Progenitor cell of endocrine pancreas (in vitro differentiated cells): ENCODE results near the gene ATP2C1. TPM values are rescaled to one million over a fixed set of nuclear protein-coding genes. Genes with fewer than 3 reads are reported as not detected.

Experiments
- DNase-seq: peaks from one replicate; pipeline ENCODE4 v3.0.0; 2021; ENCODE audit warnings: low spot score; ENCODE audit not compliant: unreplicated experiment
- H3K27ac Mint-ChIP-seq: 2 replicates; pipeline ENCODE4 v1.8.0; 2021; ENCODE audit warnings: mild to moderate bottlenecking, moderate library complexity, mixed read lengths
- H3K27me3 Mint-ChIP-seq: 2 replicates; pipeline ENCODE4 v1.8.0; 2021; ENCODE audit warnings: mixed read lengths
- H3K36me3 Mint-ChIP-seq: 2 replicates; pipeline ENCODE4 v1.8.0; 2022; ENCODE audit warnings: mixed read lengths; ENCODE audit not compliant: insufficient read depth
- H3K4me1 Mint-ChIP-seq: 2 replicates; pipeline ENCODE4 v1.8.0; 2021; ENCODE audit warnings: low read depth, mixed read lengths
- H3K4me3 Mint-ChIP-seq: 2 replicates; pipeline ENCODE4 v1.8.0; 2021; ENCODE audit warnings: low read depth, mild to moderate bottlenecking, moderate library complexity, mixed read lengths
- H3K9me3 Mint-ChIP-seq: 2 replicates; pipeline ENCODE4 v1.8.0; 2021; ENCODE audit warnings: low read depth, mixed read lengths
- total RNA-seq: library from RNA; stranded (reverse); gene quantifications from 2 replicates; pipeline ENCODE4 v1.2.1, GENCODE V29; 2021
- TF ChIP-seq, protein P1 (sequence below): fragments of 200-600 bp; sonication (generic); IDR thresholded peaks from one replicate; pipeline ENCODE4 v1.5.0; 2021; ENCODE audit warnings: antibody characterized with exemption, mild to moderate bottlenecking; ENCODE audit not compliant: unreplicated experiment

ATP2C1 gene
- total RNA-seq, 1 donor from 2014 or later, result 83.5 TPM

DNA sequence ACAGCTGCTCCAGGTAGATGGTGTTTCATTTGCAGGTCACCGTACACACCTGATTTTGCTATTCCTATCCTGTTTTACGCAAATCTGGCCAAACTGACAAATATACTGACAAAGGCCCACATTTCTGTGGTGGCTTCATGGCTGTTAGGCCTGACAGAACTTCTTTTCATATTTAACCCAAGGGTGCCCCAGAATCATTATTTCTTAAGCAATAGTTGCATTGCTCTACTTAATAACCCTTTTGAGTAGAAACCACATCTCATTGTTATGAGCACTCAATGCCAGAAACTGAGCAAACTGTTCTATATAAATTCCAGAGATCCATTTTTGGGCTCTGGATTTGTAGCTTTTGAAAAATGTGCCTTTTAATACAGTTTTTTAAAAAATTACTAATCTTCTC is 113.4 kb downstream of the ATP2C1 start:
- TF ChIP-seq, protein P1, sequence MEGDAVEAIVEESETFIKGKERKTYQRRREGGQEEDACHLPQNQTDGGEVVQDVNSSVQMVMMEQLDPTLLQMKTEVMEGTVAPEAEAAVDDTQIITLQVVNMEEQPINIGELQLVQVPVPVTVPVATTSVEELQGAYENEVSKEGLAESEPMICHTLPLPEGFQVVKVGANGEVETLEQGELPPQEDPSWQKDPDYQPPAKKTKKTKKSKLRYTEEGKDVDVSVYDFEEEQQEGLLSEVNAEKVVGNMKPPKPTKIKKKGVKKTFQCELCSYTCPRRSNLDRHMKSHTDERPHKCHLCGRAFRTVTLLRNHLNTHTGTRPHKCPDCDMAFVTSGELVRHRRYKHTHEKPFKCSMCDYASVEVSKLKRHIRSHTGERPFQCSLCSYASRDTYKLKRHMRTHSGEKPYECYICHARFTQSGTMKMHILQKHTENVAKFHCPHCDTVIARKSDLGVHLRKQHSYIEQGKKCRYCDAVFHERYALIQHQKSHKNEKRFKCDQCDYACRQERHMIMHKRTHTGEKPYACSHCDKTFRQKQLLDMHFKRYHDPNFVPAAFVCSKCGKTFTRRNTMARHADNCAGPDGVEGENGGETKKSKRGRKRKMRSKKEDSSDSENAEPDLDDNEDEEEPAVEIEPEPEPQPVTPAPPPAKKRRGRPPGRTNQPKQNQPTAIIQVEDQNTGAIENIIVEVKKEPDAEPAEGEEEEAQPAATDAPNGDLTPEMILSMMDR, result no peak
- DNase-seq, result no peak
- H3K36me3 Mint-ChIP-seq, result peaks cover 9% of the 10 kb centered on the region
- no peaks in the 10 kb centered on the region for H3K27me3 Mint-ChIP-seq
- no peak overlapping the region for H3K27ac Mint-ChIP-seq
- no peaks in the 10 kb centered on the region for H3K9me3 Mint-ChIP-seq
- no peak overlapping the region for H3K4me3 Mint-ChIP-seq
- H3K4me1 Mint-ChIP-seq, result no peaks in the 10 kb centered on the region

DNA sequence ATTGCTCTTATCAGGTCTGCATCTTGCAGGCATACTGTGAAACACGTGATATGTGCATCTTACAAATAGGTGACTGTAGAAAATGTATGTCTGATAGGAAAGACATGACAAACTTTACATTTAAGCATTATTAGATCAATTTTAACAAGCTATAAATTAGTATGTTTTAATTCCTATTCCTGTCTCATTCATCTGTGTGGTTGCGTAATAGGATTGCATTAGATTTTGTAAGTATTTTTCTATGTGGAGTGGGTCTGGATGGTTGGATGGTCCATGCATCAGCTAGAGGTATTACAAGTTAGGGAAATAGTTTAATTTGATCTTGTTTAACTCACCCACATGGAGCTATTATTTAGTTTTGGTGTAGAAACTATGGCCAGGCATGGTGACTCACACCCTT is 113.9 kb downstream of the ATP2C1 start:
- Mint-ChIP-seq H3K4me3 (no peak overlapping the region), H3K4me1 (no peaks in the 10 kb centered on the region), H3K36me3 (peaks cover 8% of the 10 kb centered on the region), H3K9me3 (no peaks in the 10 kb centered on the region), H3K27me3 (no peaks in the 10 kb centered on the region), H3K27ac (no peak overlapping the region)
- DNase-seq, result no peak
- TF ChIP-seq, protein P1, result no peak

DNA sequence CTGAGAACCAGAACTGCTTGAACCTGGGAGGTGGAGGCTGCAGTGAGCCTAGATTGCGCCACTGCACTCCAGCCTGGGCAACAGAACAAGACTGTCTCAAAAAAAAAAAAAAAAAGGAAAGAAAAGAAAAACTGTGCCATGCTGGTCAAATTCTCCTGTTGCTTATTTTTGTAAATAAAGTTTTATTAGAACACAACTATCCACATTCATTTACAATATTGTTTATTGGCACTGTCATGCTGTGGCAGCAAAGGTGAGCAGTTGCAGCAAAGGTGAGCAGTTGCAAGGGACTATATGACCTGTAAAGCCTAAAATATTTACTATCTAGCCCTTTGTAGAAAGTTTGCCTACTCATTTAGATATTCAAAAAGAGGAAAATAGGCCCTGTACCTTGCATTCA is 114.4 kb downstream of the ATP2C1 start:
- no peaks in the 10 kb centered on the region for H3K27me3 Mint-ChIP-seq
- H3K9me3 Mint-ChIP-seq, result no peaks in the 10 kb centered on the region
- TF ChIP-seq, protein P1, result no peak
- DNase-seq, result no peak
- no peaks in the 10 kb centered on the region for H3K4me1 Mint-ChIP-seq
- no peak overlapping the region for H3K4me3 Mint-ChIP-seq
- H3K27ac Mint-ChIP-seq, result no peak overlapping the region
- H3K36me3 Mint-ChIP-seq, result peaks cover 9% of the 10 kb centered on the region

DNA sequence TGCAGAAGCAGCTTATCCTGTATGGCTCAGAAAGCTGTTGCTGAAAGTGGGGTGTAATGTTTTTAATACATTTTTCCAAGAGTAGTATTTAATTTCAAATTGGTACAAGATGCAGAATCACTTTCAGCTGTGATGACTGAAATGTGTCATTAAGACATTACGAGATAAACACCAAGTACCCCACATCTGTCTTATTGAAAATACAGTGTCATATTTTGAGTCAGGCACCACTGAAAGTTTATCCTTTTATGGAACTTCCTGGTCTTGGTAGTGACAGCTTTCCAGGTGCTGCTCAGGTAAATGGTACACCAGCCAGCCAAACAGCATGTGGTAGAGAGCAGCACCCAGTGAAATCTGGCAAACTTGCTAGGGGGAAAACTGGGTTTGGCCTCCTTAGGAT is 115.8 kb downstream of the ATP2C1 start:
- Mint-ChIP-seq H3K27ac (no peak overlapping the region), H3K4me1 (no peaks in the 10 kb centered on the region), H3K36me3 (peaks cover 10% of the 10 kb centered on the region), H3K4me3 (no peak overlapping the region), H3K9me3 (no peaks in the 10 kb centered on the region), H3K27me3 (no peaks in the 10 kb centered on the region)
- DNase-seq, result no peak
- TF ChIP-seq, protein P1, result no peak

DNA sequence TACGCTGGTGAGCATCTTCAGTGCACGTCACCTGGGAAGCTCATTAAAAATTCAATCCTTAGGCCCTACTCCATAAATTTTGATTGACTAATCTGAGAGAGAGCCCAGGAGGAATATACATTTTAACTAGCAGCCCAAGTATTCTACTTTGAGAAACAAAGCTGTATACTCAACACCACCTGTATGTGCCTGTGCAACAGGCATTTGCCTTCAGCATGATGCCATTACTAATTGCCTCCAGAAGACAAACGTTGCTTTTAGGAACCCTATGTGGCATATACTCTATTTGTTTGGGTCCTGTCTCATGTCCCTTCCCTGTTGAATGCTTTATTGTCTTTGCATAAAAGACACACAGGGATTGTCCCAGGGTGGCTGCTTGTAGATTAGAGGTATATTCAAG is 125.1 kb downstream of the ATP2C1 start:
- Mint-ChIP-seq H3K4me3 (no peak overlapping the region), H3K36me3 (peaks cover 6% of the 10 kb centered on the region), H3K4me1 (peaks cover 2% of the 10 kb centered on the region), H3K27me3 (no peaks in the 10 kb centered on the region), H3K27ac (no peak overlapping the region), H3K9me3 (no peaks in the 10 kb centered on the region)
- no peak for DNase-seq
- TF ChIP-seq, protein P1, result no peak
